GM12864 (cell line): Measurements from ENCODE around the gene CD8B2.

Experiments
- DNase-seq: peaks from one replicate; pipeline ENCODE4 v3.0.0-alpha.2; 2011; ENCODE audit warnings: low read depth
- H3K4me3 ChIP-seq: 2 replicates; pipeline ENCODE4 v1.5.1; 2011; ENCODE audit warnings: mild to moderate bottlenecking, low read depth, low read length, control low read depth
- TF ChIP-seq, protein P1 (sequence below): IDR thresholded peaks from 2 replicates; pipeline ENCODE4 v1.5.1; 2011; ENCODE audit warnings: low read depth, mild to moderate bottlenecking, moderate library complexity, low read length, control low read depth, inconsistent platforms; ENCODE audit errors: missing control alignments

Gene CD8B2

DNA sequence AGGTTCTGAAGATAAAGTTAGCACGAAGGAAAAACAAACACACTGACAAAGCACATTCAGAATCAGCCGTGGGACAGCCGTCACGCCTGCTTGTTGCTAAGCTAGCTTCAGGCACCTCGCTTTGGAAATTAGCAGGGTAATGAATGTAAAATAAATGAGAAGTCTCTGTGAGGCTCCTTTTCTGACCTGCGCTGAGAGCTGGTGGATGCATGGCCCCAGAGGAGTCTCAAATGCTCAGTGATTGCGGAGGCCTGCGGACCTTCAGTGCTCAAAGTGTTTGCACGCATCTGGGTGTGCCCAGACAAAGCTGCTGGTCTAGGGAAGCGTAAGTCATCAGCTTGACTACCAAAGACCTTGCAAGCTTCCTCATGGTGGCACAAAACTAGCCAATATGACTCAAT, 50.6 kb downstream of the CD8B2 start:
- TF ChIP-seq, protein P1, sequence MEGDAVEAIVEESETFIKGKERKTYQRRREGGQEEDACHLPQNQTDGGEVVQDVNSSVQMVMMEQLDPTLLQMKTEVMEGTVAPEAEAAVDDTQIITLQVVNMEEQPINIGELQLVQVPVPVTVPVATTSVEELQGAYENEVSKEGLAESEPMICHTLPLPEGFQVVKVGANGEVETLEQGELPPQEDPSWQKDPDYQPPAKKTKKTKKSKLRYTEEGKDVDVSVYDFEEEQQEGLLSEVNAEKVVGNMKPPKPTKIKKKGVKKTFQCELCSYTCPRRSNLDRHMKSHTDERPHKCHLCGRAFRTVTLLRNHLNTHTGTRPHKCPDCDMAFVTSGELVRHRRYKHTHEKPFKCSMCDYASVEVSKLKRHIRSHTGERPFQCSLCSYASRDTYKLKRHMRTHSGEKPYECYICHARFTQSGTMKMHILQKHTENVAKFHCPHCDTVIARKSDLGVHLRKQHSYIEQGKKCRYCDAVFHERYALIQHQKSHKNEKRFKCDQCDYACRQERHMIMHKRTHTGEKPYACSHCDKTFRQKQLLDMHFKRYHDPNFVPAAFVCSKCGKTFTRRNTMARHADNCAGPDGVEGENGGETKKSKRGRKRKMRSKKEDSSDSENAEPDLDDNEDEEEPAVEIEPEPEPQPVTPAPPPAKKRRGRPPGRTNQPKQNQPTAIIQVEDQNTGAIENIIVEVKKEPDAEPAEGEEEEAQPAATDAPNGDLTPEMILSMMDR: no peak
- no peak for DNase-seq
- H3K4me3 ChIP-seq: no peak overlapping the region

DNA sequence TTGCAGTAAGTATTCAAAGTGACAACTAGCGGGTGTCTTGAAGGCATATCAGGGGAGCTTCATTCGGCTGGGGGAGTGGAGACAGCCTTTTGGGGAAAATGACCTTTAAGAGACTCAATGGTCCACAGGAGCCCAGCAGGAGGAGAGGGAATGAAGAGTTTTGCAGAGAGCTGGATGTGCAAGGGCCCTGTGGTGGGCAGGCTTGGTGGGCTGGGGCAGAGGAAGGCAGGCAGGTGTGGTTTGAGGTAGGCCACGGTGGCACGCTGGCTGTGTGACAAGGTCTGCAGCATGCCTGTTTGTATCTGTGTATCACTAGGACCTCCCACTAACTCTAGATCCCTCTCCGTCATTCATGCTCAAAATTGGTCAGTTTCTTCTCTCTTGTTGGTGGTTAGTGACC, 53.7 kb downstream of the CD8B2 start:
- TF ChIP-seq, protein P1: no peak
- no peak for DNase-seq
- no peak overlapping the region for H3K4me3 ChIP-seq

DNA sequence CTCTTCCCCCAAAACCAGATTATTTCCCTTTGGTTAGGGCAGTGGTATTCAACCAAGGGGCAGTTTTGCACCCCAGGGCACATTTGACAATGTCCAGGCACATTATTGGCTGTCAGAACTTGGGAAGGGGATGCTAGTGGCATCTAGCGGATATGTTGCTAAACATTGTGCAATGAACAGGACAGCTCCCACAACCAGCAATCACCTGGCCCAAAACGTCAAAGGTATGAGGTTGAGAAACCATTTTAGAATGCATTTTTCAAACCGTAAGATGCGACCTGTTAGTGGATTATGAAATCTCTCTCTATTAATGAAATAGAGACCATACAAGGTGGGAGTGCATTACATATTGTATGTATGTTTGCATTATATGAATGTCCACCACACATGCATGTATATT, 54.2 kb downstream of the CD8B2 start:
- no peak for DNase-seq
- TF ChIP-seq, protein P1: no peak
- H3K4me3 ChIP-seq: no peak overlapping the region

DNA sequence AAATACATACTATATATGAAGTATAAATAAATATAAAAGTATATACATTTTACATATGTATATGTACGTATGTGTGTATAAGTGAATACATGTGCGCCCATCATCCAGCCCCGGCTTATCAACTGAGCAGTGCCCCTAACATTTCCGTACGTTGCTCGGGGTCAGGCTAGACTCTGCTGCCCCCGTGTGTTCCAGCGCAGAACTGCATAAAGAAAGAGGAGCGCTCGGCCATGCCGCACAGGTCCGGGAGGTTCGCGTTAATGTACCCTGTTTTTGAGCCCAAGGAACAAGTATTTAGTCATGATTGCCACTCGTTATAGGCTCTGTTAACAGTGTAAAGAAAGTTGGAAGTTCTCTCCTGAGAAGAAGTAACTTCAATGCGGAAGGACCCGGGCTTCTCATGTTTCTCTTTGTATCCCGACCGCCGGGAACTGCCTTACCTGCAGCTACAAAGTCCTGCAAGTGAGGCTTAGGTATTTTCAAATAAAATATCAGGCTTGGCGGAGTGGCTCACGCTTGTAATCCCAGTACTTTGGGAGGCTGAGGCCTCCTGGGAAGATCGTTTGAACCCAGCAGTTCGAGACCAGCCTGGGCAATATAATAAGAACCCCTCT, 55.7 kb downstream of the CD8B2 start:
- DNase-seq: no peak
- TF ChIP-seq, protein P1: peak; percentile 82
- H3K4me3 ChIP-seq: no peak overlapping the region

DNA sequence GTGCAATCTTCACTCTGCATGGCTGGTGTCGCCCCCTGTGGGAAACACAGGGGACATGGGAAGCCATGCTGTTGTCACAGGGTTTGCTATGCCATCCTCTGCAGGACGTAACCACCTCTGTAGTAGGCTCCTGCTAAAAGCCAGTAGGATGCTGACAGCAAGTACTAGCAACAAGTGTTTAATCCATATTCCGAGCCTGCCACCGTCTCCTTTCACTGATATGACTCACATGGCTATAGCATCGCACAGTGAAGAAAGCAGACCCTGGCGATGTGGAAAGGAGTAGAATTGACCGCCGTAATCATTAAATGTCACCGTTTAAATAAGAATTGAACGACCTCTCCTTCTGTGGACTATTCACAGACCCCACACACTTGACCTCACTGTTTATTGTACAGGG, 57.8 kb downstream of the CD8B2 start:
- DNase-seq: no peak
- H3K4me3 ChIP-seq: no peak overlapping the region
- TF ChIP-seq, protein P1: peak; percentile 16

DNA sequence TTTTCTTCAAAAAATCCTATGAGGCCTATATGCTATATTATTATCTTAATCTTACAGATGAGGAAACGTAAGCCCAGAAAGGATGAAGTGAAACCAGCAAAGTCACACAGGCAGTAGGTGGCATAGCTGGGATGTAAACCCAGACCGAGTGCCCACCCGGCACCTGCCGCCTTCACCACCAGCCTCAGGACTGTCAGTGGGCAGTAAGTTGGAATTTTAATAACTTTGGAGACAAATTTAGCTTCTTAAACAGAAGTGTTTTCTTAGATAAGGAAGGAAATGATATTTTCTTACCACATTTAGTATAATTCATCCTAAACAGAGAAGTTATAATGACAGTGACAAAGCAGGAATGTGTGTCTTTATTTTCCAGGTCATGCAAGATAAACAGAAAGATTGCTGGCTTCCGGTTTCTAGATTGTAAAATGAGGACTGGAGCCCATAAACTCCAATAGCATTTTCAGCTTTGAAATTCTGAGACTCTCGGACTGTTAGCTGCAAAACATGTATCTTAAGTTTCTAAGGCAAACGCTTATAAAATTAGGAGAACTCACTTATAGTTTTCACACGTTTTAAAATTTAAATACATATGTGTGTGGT, 59.3 kb downstream of the CD8B2 start:
- TF ChIP-seq, protein P1: no peak
- H3K4me3 ChIP-seq: no peak overlapping the region
- DNase-seq: no peak
